ENCODE measurements around the gene DHRSX. TPM values are rescaled to one million over a fixed set of nuclear protein-coding genes. Genes with fewer than 3 reads are reported as not detected.

Gene DHRSX
- total and polyA plus RNA-seq, 2 of the 8 experiments (the other 6 are each of a cell fraction or from before 2014, with no cell fraction given): 35.1 to 43.4 TPM

DNA sequence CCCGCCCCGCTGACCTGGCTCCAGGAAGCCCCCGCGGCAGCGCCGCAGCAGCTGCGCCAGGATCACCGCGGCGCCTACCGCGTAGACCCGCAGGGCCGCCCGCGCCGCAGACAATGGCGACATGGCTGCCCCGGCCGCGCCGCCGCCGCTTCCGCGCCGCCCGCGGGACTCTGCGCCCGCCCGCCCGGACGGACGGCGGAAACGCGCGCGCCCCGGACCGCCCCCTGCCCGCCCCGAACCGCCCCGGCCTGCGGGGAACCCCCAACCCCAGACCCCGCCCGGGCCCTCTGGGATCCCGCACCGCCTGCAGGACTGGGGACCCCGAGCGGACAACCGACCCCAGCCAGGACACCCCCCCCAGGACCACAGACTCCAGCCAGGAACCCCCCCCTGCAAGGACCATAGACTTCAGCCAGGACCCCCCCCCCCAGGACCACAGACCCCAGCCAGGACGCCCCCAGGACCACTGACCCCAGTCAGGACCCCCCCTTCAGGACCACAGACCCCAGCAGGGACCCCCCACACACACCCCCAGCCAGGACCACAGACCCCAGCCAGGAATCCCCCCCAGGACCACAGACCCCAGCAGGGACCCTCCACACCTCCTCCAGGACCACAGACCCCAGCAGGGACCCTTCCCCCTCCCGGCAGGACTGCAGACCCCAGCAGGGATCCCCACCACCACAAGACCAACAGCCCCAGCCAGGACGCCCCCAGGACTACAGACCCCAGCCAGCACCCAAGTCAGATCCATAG lies at the start of gene DHRSX, which contains the start of gene ZBED1 (continued):
- TF ChIP-seq TAF7 (optimal IDR thresholded peaks at IDR 0.05; ENCODE audit: borderline replicate concordance, low read depth, low read length): peak; percentile 35
- peak; percentile 60; the same call in 1 of the 2 replicates for TF ChIP-seq PHF8 (conservative IDR thresholded peaks at IDR 0.05; ENCODE audit: low read depth, low read length)
